Dermis blood vessel endothelial cell (primary cell): ENCODE data around the gene C1QTNF4. TPM values are rescaled to one million over a fixed set of nuclear protein-coding genes. Genes with fewer than 3 reads are reported as not detected.
"Not testable (repeated sequence)": the region's sequence is repeated elsewhere in the genome, so short reads cannot be mapped to it uniquely, and the experiment has no call there.

ENCODE experiments used
- DNase-seq: peaks from one replicate; pipeline ENCODE4 v3.0.0; 2010
- total RNA-seq: library from RNA; depleted of rRNA; stranded (reverse); fragments of >200 nt; gene quantifications from 2 replicates; pipeline ENCODE4 v1.2.3, GENCODE V29; 2014

The C1QTNF4 gene
- 0.34 and 0.37 TPM in 2 replicates for total RNA-seq

DNA sequence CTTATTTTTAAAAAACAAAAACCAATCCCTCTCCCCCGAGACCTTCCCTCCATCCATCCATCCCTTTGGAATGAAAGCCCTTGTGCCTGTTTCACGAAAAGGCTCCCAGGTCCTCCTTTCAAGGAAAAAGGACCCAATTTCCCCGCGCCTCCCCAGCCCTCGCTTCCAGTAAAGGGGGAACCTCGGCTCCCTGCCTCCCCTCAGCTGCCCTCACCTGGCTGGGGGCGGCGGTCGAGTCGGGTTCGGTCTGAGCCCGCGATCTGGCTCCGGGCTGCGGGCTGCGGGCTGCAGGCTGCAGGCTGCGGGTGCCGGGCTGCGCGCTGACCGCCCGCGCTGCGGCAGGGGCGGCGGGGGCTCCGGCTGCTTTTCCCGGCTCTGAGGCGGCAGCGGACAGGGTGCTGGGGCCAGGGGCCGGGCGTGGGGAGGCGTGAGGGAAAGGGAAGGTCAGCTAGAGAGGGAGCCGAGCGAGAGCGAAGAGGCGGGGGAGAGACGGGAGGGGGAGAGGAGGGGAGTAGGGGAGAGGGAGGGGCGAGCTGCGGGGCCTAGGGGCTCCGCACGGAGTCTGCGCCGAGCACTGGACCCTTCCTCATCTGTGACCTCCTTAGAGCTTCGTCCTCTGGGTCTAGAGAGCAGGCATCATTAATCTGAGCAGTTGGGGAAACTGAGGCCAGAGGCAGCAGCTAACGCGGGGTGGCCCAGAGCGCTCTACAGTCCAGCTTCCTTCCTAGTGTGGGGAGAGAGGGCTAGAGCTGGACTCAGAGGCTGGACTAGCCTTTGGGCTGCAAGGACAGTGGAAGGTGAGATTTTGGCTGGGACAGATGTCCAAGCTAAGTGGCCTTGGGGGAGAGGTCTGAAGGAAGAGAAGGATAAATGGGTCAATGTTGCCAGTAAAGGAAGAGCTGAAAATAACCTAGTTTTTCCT is at the start of gene C1QTNF4:
Gene C1QTNF4 (minus strand): TSS at position 478 of the 922 bp plus-strand sequence. CDS start 3,601 bp downstream, outside the sequence.
- no peak for DNase-seq

DNA sequence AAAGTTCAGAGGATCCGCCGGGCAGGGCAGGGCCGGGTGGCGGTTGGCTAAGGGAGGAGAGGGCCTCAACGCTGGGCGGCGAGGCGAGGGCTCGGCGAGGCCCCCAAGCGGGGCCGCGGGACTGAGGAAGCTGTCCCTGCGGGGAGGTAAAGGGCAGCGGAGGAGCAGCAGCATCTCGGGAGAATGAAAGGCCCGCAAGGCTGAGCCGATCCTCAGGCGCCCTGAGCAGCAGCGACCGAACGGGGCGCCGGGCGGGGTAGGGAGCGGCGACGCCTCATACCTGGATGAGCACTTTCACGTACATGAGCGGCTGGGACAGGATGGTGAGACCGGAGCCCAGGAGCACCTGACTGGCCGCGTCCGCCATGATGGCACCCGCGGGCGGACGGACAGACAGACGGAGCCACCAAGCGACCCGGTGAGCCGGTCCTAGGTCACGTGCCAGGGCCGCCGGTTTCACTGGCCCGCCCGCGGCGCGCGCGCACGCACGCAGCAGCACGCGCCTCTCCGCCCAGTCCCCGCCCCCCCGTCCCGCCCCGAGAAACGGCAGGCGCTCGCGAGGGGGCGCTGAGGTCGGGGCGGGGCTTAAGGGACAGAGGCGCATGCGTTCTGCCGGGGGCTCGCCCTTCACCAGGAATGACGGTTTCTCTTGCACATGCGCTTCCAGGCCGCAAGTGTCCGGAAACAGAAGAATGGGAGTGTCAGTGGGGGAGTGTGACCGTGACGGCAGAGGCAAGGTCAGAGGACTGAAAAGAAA is 48.1 kb upstream of the C1QTNF4 start, which contains the start of gene MTCH2:
Gene MTCH2 (minus strand): TSS at position 461 of the 757 bp plus-strand sequence. CDS start 94 bp downstream, at position 367.
- peak; percentile 99 for DNase-seq

DNA sequence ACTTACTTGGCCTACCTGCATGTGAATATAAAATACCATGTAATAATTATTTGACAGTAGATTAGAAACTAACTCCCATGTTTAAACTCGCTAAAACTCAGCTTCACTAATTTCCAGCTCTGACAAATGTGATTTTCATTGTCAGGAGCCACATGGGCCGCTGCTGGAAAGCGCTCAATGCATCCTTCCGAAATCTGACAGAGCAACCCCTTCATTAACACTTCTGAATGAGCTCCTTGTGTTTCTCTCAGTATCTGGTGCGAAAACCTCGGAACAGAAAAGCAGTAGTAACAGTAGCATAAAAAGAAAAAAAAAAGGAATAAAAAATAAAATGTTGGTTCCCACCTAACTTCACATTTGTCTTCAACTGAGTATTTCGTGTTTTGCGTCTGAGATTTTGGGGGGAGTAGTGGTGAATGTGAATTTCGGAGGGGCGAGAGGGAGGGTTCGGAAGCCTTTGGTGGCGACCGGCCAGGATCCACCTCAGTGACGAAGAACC is 47.4 kb upstream of the C1QTNF4 start:
- peak; percentile 31 for DNase-seq

DNA sequence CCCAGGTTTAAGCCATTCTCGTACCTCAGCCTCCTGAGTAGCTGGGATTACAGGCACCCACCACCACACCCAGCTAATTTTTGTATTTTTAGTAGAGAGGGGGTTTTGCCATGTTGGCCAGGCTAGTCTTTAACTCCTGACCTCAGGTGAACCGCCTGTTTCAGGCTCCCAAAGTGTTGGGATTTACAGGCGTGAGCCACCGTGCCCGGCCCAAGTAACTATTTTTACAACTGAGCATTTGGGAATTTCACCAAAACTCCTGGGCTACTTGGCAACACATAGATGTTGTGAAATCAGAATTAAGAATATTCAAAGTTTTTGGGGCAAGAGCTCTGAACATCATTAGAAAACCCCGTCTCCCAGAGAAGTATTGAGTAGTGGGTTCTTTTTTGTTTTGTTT is 46.3 kb upstream of the C1QTNF4 start:
- DNase-seq: not testable (repeated sequence)

DNA sequence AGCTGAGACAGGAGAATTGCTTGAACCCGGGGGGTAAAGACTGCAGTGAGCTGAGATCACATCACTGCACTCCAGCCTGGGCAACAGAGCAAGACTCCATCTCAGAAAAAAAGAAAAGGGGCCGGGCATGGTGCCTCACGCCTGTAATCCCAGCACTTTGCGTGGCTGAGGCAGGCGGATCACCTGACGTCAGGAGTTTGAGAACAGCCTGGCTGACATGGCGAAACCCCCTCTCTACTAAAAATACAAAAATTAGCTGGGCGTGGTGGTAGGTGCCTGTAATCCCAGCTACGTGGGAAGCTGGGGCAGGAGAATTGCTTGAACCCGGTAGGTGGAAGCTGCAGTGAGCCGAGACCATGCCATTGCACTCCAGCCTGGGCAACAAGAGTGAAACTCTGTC is 42.1 kb upstream of the C1QTNF4 start:
- not testable (repeated sequence) for DNase-seq

DNA sequence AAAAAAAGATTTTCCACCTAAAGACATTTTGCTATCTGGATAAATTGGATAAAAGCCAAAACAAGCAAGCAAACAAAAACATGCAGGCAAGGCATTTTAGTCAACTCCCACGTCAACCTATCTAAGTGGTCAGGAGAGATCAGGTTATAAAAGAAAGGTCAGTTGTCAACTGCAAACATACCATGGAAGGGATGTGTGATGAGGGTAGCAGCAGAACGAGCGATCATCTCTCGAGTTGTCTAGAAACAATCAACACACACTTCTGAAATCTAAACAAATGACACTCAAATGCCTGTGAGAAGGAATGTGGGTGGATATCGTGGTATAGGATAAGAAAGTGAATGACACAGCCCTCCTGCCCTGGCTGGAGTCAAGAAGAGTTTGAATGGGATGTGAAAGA is 37.3 kb upstream of the C1QTNF4 start:
- peak; percentile 10 for DNase-seq

DNA sequence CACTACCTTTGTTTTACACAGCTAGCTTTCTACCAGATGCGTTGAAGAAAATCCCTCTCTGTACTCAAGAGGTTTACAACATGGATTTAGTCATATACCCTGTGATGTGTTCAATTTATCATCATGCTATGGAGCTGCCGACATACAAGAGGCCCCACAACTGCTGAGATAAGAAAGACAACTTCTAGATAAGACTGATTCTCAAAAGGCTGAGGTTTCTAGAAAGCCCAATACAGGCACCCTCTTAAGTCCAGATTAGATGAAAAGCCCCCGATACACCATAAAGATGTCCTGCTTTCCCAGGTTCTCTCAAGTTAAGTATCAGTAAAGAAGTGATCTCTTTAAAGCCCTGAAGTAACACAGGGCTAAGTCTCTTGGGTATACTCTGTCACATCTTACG is 33.8 kb upstream of the C1QTNF4 start:
- DNase-seq: no peak

DNA sequence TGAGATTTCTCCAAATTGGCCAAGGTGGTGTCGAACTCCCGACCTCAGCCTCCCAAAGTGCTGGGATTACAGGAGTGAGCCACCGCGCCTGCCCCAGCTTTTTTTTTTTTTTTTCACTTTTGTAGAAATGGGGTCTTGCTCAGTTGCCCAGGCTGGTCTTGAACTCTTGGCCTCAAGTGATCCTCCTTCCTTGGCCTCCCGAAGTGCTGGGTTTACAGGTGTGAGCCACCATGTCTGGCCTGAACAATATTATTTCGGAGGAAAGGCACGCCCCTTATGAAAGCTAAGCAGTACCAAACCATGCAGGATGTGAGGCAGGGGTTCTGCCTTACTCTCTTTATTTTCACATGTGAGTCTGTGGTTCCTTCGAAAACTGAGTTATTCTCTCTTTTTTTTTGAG is 32.0 kb upstream of the C1QTNF4 start:
- no peak for DNase-seq

DNA sequence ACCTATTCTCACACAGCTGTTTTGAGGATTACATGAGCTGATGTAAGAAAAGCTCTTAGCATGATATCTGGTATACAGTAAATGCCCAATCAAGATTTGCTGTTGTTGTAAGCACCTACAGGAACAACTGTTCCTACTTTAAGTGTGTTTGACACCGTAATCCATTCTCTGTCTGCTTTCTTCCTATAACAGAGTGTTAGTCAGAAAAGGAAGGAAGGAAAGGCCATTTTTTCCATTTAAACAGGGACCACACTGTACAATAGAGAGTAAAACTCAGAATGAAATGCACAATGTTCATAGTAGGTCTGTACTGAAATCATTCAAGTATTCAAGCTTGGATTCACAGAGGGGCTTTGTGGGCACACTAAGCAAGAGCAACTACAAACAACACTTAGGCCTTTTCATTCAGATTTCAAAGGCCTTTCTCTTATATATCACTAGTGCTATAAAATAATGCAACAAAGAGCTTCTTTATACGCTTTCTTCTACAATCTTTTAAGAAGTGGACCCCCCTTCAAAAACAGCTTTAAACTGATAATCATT is 26.7 kb upstream of the C1QTNF4 start:
- peak; percentile 58 for DNase-seq

DNA sequence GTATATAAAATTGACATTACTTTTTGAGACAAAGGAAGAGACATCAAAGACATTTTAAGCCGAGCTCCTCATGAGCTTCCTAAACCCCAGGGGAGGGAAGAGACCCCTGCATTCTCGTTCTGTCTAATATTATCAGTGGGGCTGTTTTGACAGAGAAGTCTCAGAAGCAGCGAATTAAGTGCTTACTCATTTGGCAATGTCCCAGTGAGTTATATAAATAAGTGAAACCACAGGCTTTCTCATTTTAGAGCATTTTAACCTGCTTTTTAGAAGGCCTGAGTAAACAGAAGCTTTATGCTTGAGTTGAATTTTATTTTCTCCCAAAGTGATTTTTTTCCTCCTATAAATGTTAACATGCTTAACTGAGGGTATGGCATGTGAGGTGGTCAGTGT is 23.2 kb upstream of the C1QTNF4 start:
- DNase-seq: peak; percentile 17

DNA sequence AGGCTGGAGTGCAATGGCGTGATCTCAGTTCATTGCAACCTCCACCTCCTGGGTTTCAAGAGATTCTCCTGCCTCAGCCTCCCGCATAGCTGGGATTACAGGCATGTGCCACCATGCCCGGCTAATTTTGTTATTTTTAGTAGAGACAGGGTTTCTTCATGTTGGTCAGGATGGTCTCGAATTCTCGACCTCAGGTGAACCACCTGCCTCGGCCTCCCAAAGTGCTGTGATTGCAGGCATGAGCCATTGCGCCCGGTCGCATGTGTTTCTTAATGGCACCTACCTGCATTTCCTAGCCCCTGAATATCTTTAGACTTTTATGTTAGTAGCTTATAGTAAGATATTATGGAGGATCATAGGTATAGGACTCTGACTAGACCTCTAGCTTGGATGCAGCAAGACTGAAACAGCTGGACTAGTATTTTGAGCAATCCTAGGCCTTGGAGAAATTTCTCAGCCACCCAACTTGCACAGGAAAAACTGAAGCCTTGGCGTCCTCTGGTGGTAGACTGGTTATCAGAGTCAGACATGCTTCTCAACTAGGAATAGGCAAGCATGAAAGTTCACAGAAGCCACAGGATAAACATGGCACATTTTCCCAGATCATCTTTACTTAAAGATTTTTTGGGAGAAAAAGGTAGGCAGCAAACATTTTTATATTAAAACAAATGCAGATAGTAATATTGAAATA is 22.7 kb upstream of the C1QTNF4 start:
- DNase-seq: peak; percentile 87

DNA sequence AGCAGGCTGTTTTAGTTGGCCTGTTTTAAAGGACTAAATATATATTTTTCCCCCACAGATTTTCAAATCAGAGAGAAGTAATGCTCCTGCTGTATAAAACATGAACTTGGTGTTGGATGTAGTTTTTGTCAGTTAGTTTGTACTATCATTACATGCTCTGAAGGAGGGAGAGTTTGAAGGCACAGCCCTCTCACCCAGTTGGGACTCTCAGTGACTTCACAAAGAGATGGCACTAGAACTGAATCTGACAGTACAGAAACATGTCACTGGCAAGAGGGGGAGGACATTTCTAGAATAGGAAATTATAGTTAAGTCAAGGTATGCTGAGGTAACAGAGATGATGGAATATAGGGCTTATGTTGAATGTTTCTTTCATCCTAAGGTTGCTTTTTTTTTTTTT is 21.0 kb upstream of the C1QTNF4 start:
- no peak for DNase-seq

DNA sequence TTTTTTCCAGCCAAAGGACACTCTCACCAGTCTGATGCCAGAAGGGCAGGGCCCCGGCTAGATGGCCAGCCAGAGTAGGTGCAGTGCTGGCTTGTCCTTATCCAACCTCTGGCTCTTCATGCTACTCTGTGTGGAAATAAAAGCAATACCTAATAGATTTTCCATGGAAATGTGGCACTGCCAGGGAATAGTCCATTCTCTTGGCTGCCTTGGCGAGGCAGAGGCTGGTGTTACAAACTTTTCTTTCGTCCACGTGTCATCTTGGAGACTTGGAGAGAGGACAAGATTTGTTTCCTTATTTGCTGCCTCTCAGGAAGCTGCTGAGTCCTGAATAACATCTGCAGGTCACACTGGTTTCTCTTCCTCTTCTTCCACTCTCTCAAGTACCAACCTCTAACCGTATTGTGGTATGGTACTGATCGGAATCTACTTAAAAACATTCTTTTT is 17.2 kb upstream of the C1QTNF4 start:
- no peak for DNase-seq

DNA sequence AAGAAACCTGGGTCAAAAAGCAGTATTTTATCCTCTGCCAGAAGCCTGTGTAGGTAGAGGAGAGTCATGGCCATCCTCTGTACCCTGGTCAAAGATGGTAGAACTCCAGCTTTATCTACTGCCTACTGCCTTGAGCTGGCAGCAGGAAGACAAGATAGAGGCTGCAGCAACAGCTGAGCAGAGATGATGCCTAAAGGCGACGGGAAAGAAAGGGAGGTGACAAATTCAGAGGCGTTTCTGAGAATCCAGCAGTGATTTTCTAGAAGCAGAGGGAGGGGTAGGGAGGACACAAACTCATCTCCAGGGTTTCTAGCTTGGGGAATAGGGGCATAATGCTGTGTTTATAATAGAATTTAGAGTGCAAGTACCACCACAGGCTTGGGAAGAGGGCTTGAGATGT is 15.5 kb upstream of the C1QTNF4 start:
- DNase-seq: no peak

DNA sequence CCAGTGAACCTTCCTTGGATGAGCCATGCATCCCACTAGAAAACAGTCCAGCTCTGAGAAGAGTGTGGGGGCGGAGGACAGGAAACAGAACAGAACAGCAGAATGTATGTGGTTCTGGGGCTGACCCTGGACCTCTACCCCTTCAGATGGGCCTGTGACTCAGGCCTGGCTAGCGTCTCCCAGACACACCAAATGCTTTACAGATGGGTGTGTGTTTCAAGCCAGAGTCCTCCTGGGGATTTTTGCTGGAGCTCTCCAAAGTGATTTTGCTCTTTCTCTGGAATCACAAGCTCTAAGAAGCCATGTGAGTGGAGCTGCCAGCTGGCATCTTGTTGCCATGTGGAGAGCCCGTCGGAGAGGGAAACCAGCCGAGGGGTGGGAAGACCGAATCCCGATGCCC is 13.2 kb upstream of the C1QTNF4 start:
- DNase-seq: peak; percentile 38

DNA sequence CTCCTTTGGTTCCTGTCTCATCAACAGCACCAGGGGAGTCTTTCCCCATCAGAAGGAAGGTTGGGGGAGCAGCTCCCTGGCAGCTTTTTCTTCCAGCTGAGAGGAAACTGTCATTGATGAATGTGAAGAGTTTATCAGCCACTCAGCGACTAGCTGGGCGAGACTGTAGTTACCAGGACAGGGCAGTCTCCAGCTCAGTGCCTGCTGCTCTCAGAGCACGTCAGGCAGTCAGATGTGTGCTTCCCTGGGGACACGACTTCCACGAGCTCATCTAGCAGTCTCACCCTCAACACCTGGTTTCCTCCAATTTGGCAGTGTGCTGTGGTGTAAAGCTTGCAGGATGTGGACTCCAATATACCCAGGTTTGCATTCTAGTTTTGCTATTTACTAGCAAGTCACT is 12.5 kb upstream of the C1QTNF4 start:
- no peak for DNase-seq

DNA sequence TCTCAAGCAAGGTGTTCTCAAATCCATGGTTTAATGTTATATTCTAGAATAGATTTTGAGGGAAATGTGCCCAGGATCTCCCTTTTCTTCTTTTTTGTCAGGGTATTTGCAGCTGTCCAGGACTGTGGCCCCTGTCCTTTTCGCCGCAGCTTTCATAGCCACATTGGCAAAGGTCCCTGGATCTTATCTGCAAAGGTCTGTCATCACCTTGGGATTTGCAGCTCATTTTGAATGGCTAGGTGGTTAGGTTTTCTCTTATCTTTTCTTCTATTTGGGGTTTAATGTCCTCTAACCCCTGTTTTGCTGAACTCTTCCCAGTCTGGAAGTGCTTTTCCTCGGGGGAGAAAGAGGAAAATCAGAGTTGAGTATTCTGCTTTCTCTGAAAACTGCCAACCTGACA is 11.7 kb upstream of the C1QTNF4 start:
- no peak for DNase-seq

DNA sequence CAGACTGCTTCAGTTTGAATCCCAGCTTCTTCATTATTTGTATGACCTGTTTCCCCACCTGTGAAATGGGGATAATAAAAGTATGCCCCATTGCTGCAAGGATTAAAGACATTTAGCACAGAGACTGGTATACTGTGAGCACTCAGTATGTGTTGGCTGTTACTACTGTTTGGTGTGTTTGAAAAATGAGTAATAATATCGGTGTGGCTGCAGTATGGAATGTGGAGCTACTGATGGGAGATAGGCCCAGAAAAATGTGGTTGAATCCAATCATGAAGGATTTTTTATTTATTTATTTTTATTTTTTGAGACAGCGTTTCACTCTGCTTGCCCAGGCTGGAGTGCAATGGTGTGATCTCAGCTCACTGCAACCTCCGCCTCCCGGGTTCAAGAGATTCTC is 9.1 kb upstream of the C1QTNF4 start:
- DNase-seq: no peak

DNA sequence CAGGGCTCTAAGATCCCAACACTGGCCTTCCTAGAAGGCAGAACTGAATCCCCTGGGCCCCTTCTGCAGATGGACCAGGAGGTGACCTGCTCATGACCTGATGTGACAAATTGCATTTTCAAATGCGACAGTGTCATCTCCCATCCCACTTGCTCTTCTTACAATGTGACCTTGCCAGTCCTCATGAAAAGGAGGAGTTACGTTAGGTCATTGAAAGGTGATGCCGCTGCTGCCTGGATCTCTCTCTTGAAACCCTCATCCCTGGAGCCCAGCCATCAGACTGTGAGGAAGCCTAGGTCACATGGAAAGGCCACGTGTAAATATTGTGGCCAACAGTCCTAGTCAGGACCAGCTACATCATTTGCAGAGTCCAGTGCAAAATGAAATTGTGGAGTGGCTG is 5.7 kb upstream of the C1QTNF4 start:
- DNase-seq: no peak

DNA sequence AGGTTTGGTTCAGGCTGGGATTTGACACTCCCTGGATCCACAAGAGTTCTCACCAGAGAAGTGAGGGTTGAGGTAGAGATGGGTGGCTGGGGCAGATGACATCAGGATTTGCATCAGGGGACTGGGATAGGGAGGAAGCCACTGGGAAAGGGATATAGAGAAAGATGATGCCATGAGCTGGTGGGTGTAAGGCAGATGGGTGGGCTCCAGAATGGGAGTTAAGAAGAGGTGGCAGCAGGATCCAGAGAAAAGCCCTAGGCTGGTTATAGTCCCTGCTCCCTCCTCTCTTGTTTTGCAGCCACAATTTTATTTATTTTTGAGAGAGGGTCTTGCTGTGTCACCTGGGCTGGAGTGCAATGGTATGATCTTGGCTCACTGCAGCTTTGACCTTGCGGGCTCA is 1.8 kb upstream of the C1QTNF4 start:
- DNase-seq: no peak

DNA sequence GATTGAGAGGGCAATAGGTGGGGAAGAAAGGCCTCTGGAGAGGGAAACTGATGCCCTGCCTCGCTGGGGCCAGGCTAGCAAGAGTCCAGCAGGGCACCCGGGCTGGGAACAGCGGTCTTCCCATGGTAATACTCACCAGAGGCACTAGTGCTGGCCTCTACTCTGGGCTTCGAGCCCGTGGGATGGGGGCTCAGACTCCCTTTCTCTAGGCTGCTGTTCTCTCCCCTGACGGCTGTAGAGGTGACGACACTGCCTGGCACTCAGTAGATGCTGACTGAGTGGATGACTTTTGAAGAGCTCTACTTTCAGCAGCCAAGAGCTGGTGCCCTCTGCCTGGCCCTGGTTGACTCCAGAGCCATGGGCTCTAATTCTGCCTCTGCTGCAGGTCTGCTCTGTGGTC is 818 bp upstream of the C1QTNF4 start:
- DNase-seq: no peak

DNA sequence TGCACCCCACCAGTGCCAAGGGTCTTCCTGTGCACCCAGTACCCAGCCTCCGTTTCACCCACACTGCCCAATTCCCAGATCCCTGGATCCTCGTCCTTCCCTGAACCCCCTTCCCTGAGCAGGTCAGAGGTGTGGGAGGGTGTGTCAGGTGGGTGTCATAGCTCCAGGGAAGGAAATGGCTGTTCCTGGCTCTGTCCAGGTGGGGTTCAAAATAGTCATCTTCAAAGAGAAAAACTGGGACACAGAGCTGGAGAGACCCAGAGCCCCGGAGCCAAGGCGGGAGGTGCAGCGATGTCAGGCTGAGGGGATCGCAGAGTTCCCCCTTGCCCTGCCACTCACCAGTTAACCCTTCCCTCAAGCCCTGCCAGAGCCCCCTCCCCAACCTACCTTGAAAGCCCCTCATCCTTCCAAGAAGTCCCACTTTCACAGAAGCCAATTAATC is 698 bp downstream of the C1QTNF4 start:
- no peak for DNase-seq
